H1 (cell line): ENCODE measurements around the gene IQCN.

Source experiments
- POLR2A ChIP-seq, 2 experiments: IDR thresholded peaks; 1 replicate in 1 of 2; 2 replicates in 1 of 2; pipeline ENCODE4 v1.6.1; 2011; ENCODE audit warnings: low read depth in 2 of 2, low read length in 2 of 2, mild to moderate bottlenecking in 2 of 2; ENCODE audit errors: control extremely low read depth in 1 of 2
- POLR2AphosphoS5 ChIP-seq: IDR thresholded peaks from 2 replicates; pipeline ENCODE4 v1.6.1; 2011; ENCODE audit warnings: low read depth, low read length
- RAD21 ChIP-seq, 2 experiments: IDR thresholded peaks in 1 of 2; conservative IDR thresholded peaks in 1 of 2; 2 replicates each; pipeline ENCODE4 v1.6.1; 2011; ENCODE audit warnings: low read depth in 2 of 2, low read length in 2 of 2, improper control_type of control experiment in 1 of 2, inconsistent platforms in 1 of 2, mild to moderate bottlenecking in 1 of 2, moderate library complexity in 1 of 2
- SIX5 ChIP-seq: IDR thresholded peaks from 2 replicates; pipeline ENCODE4 v1.6.1; 2011; ENCODE audit warnings: mild to moderate bottlenecking, low read depth, low read length
- TAF1 ChIP-seq: IDR thresholded peaks from 2 replicates; pipeline ENCODE4 v1.6.1; 2011; ENCODE audit warnings: mild to moderate bottlenecking, low read depth, low read length
- TCF12 ChIP-seq: IDR thresholded peaks from 2 replicates; pipeline ENCODE4 v1.6.1; 2011; ENCODE audit warnings: low read depth, mild to moderate bottlenecking, low read length
- TEAD4 ChIP-seq: IDR thresholded peaks from 2 replicates; pipeline ENCODE4 v1.6.1; 2012; ENCODE audit warnings: low read depth, low read length, inconsistent platforms, mixed read lengths
- ZNF274 ChIP-seq: IDR thresholded peaks from 2 replicates; pipeline ENCODE4 v1.7.0; 2012; ENCODE audit warnings: low read length, borderline replicate concordance; ENCODE audit errors: extremely low read depth
- TF ChIP-seq, protein P1 (sequence below), 3 experiments: IDR thresholded peaks; 1 replicate in 2 of 3; 2 replicates in 1 of 3; pipeline versions ENCODE4 v1.5.1 to v1.6.1; 2011; ENCODE audit warnings: low read length in 3 of 3, mild to moderate bottlenecking in 3 of 3, inconsistent platforms in 2 of 3, low read depth in 1 of 3, moderate library complexity in 1 of 3; ENCODE audit not compliant: insufficient read depth in 1 of 3; ENCODE audit errors: control extremely low read depth in 1 of 3

DNA sequence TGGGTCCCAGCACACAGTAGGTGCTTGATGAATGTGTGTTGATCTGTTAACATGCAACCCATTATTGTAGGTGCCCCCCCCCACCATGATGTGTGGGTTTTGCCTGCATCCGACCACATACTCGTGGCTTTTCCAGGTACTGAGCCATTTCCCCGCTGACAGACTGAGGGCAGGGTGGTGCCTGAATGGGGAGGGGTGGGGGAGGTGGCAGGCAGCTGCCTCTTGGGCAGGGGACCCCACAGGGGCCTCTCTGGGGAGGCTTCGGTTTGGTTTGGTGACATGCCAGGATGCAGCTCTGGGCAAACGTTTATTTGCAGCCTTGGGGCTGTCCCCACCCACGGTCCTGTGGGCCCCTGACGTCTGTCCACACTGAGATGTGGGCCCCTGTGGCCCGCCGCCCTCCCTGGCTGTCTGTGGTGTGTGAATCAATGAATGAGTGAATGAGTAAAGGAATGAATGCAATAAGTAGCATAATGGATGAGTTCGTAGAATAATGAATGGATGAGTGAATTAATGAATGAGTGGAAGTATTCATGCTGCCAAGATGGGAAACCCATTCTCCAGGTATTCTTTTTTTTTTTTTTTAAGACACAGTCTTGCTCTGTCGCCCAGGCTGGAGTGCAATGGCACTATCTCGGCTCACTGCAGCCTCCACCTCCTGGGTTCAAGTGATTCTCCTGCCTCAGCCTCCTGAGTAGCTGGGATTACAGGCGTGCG, 16.2 kb upstream of the IQCN start:
- TF ChIP-seq RAD21 (IDR thresholded peaks at IDR 0.05 in 1 of 2, conservative IDR thresholded peaks at IDR 0.05 in 1 of 2; ENCODE audit: low read depth in 2 of 2, low read length in 2 of 2) (no peak), POLR2AphosphoS5 (no peak), SIX5 (no peak), ZNF274 (no peak), TCF12 (no peak), TAF1 (no peak), TEAD4 (no peak), POLR2A (IDR thresholded peaks at IDR 0.05; ENCODE audit: control extremely low read depth in 1 of 2, low read depth in 2 of 2, low read length in 2 of 2) (no peak)
- TF ChIP-seq, protein P1, sequence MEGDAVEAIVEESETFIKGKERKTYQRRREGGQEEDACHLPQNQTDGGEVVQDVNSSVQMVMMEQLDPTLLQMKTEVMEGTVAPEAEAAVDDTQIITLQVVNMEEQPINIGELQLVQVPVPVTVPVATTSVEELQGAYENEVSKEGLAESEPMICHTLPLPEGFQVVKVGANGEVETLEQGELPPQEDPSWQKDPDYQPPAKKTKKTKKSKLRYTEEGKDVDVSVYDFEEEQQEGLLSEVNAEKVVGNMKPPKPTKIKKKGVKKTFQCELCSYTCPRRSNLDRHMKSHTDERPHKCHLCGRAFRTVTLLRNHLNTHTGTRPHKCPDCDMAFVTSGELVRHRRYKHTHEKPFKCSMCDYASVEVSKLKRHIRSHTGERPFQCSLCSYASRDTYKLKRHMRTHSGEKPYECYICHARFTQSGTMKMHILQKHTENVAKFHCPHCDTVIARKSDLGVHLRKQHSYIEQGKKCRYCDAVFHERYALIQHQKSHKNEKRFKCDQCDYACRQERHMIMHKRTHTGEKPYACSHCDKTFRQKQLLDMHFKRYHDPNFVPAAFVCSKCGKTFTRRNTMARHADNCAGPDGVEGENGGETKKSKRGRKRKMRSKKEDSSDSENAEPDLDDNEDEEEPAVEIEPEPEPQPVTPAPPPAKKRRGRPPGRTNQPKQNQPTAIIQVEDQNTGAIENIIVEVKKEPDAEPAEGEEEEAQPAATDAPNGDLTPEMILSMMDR (IDR thresholded peaks at IDR 0.05; ENCODE audit: control extremely low read depth in 1 of 3, insufficient read depth in 1 of 3, low read depth in 1 of 3, low read length in 3 of 3): no peak
